ENCODE measurements around the gene CGB8. TPM values are rescaled to one million over a fixed set of nuclear protein-coding genes. Genes with fewer than 3 reads are reported as not detected.

The CGB8 gene
- total RNA-seq, 1 experiment from 2014 or later: not detected

DNA sequence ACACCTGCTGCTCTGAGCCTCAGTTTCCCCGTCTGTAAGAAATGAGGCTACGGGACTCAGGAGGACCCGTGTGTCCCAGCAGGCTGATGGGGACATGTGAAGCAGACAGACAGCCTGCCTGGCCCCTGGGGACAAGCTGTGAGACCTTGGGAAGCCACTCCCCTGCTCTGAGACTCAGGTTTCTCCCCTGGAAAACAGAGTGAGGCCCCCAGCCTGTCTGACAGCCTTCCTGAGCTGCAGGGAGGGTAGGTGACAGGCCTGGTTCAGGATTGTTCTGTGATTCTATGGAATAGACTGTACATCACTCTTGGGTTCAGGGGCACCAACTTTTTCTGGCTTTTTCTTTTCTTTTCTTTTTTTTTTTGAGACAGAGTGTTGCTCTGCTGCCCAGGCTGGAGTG lies 18.6 kb upstream of the CGB8 start:
- Histone ChIP-seq H3K4me3 (ENCODE audit: low read depth in 2 of 2, low read length in 2 of 2) (no peak overlapping the region), H3K4me1 (ENCODE audit: control insufficient read depth, insufficient read depth, low read length) (peaks cover 4% of the 10 kb centered on the region; the same call in 1 of the 2 replicates), H3K27me3 (ENCODE audit: control insufficient read depth, insufficient read depth, low read length) (no peaks in the 10 kb centered on the region), H3K36me3 (ENCODE audit: control insufficient read depth, insufficient read depth, low read length) (no peaks in the 10 kb centered on the region), H3K27ac (ENCODE audit: low read length) (no peak overlapping the region), H3K9me3 (ENCODE audit: control insufficient read depth, insufficient read depth, low read depth, low read length) (no peaks in the 10 kb centered on the region)
- DNase-seq (ENCODE audit: low read depth, low spot score): no peak
- POLR2A ChIA-PET: no interaction called here
- ATAC-seq: no peak
- in situ Hi-C loops (cut with HindIII; ENCODE audit: low pct_unique_long_range_greater_than_20kb, low sequenced_read_pairs) (no loop called here), intact Hi-C loops (cut with micrococcal nuclease; ENCODE audit: unreplicated experiment) (no loop called here)
- TF ChIP-seq, protein P1, sequence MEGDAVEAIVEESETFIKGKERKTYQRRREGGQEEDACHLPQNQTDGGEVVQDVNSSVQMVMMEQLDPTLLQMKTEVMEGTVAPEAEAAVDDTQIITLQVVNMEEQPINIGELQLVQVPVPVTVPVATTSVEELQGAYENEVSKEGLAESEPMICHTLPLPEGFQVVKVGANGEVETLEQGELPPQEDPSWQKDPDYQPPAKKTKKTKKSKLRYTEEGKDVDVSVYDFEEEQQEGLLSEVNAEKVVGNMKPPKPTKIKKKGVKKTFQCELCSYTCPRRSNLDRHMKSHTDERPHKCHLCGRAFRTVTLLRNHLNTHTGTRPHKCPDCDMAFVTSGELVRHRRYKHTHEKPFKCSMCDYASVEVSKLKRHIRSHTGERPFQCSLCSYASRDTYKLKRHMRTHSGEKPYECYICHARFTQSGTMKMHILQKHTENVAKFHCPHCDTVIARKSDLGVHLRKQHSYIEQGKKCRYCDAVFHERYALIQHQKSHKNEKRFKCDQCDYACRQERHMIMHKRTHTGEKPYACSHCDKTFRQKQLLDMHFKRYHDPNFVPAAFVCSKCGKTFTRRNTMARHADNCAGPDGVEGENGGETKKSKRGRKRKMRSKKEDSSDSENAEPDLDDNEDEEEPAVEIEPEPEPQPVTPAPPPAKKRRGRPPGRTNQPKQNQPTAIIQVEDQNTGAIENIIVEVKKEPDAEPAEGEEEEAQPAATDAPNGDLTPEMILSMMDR (IDR thresholded peaks at IDR 0.05): no peak
- TF ChIP-seq REST (IDR thresholded peaks at IDR 0.05; ENCODE audit: insufficient read depth in 1 of 2, low read depth in 2 of 2, low read length in 1 of 2): no peak
- TF ChIP-seq SIN3A (IDR thresholded peaks at IDR 0.05; ENCODE audit: borderline replicate concordance, insufficient read depth, low read depth, low read length): no peak
- no peak for TF ChIP-seq POLR2AphosphoS5 (IDR thresholded peaks at IDR 0.05; ENCODE audit: low read depth, low read length)
- TF ChIP-seq TCF7L2 (IDR thresholded peaks at IDR 0.05; ENCODE audit: low read depth, low read length): no peak
- no TSS peak for BruUV-seq (replicated peaks)
- CTCF ChIA-PET: no interaction called here

- ChIA-PET POLR2A (no interaction called here), CTCF (no interaction called here)
- Histone ChIP-seq H3K9me3 (ENCODE audit: control insufficient read depth, insufficient read depth, low read depth, low read length) (no peaks in the 10 kb centered on the region), H3K4me1 (ENCODE audit: control insufficient read depth, insufficient read depth, low read length) (peaks cover 4% of the 10 kb centered on the region; the same call in 1 of the 2 replicates), H3K27me3 (ENCODE audit: control insufficient read depth, insufficient read depth, low read length) (no peaks in the 10 kb centered on the region), H3K27ac (ENCODE audit: low read length) (no peak overlapping the region), H3K36me3 (ENCODE audit: control insufficient read depth, insufficient read depth, low read length) (no peaks in the 10 kb centered on the region), H3K4me3 (ENCODE audit: low read depth in 2 of 2, low read length in 2 of 2) (no peak overlapping the region)
- ATAC-seq (peak; percentile 54), DNase-seq (ENCODE audit: low read depth, low spot score) (no peak)
- intact Hi-C loops (cut with micrococcal nuclease; ENCODE audit: unreplicated experiment): no loop called here
- in situ Hi-C loops (cut with HindIII; ENCODE audit: low pct_unique_long_range_greater_than_20kb, low sequenced_read_pairs): no loop called here
- TF ChIP-seq SIN3A (IDR thresholded peaks at IDR 0.05; ENCODE audit: borderline replicate concordance, insufficient read depth, low read depth, low read length) (no peak), TCF7L2 (IDR thresholded peaks at IDR 0.05; ENCODE audit: low read depth, low read length) (no peak), REST (IDR thresholded peaks at IDR 0.05; ENCODE audit: insufficient read depth in 1 of 2, low read depth in 2 of 2, low read length in 1 of 2) (no peak), POLR2AphosphoS5 (IDR thresholded peaks at IDR 0.05; ENCODE audit: low read depth, low read length) (no peak)
- TF ChIP-seq, protein P1 (IDR thresholded peaks at IDR 0.05): no peak
- no TSS peak for BruUV-seq (replicated peaks)
Observed at GRCh38 chr19:49065905-49066512, 17.1 kb upstream of the CGB8 start.
